Dendritic cell treated with granulocyte-macrophage colony-stimulating factor and Interleukin-4, amounts not matched to agents 40 ng/mL and 50 ng/mL, for 4 days (primary cell): ENCODE data around the gene CPEB3.
"Not testable (repeated sequence)": the region's sequence is repeated elsewhere in the genome, so short reads cannot be mapped to it uniquely, and the experiment has no call there.

Experiments used
- H3K27ac Mint-ChIP-seq: one replicate; pipeline ENCODE4 v1.8.0; 2022; ENCODE audit warnings: mild to moderate bottlenecking, mixed read lengths
- H3K27me3 Mint-ChIP-seq: one replicate; pipeline ENCODE4 v1.8.0; 2022; ENCODE audit warnings: mild to moderate bottlenecking, mixed read lengths
- H3K36me3 Mint-ChIP-seq: one replicate; pipeline ENCODE4 v1.8.0; 2022; ENCODE audit warnings: low read depth, mixed read lengths
- H3K4me1 Mint-ChIP-seq: one replicate; pipeline ENCODE4 v1.8.0; 2022; ENCODE audit warnings: low read depth, mixed read lengths
- H3K4me3 Mint-ChIP-seq: one replicate; pipeline ENCODE4 v1.8.0; 2022; ENCODE audit warnings: mild to moderate bottlenecking, moderate library complexity, mixed read lengths
- H3K9me3 Mint-ChIP-seq: one replicate; pipeline ENCODE4 v1.8.0; 2022; ENCODE audit warnings: mixed read lengths
- intact Hi-C: fragments of 100-400 bp; cut with micrococcal nuclease; formaldehyde crosslinking; loops from one replicate; pipeline ENCODE4 v1.15.0; 2022

The CPEB3 gene

DNA sequence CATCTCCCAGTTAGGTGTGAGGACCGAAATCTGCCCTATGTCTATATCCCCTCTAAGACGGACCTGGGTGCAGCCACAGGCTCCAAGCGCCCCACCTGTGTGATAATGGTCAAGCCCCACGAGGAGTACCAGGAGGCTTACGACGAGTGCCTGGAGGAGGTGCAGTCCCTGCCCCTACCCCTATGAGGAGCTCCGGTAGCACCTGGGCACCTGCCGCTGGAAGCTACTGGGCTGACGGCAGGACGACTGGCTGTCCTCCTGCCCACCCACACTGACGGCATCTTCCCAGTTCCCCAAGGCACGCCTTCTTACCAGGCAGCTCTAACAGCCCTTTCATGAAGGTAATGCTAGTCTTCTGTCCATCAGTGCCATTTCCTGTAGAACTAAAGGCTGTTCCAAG is 74.3 kb downstream of the CPEB3 start:
- H3K4me1 Mint-ChIP-seq, intact Hi-C loops, H3K9me3 Mint-ChIP-seq, H3K27me3 Mint-ChIP-seq, H3K4me3 Mint-ChIP-seq, H3K27ac Mint-ChIP-seq: not testable (repeated sequence)
- H3K36me3 Mint-ChIP-seq, result peaks cover 25% of the 10 kb centered on the region

DNA sequence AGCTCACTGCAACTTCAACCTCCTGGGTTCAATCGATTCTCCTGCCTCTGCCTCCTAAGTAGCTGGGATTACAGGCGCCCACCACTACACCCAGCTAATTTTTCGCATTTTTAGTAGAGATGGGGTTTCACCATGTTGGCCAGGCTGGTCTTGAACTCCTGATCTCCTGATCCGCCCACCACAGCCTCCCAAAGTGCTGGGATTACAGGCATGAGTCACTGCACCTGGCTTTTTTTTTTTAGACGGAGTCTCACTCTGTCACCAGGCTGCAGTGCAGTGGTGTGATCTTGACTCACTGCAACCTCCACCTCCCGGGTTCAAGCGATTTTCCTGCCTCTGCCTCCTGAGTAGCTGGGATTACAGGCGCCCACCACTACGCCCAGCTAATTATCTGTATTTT is 75.7 kb downstream of the CPEB3 start:
- H3K9me3 Mint-ChIP-seq, H3K4me3 Mint-ChIP-seq, H3K27ac Mint-ChIP-seq, H3K4me1 Mint-ChIP-seq, intact Hi-C loops, H3K27me3 Mint-ChIP-seq: not testable (repeated sequence)
- peaks cover 17% of the 10 kb centered on the region for H3K36me3 Mint-ChIP-seq

DNA sequence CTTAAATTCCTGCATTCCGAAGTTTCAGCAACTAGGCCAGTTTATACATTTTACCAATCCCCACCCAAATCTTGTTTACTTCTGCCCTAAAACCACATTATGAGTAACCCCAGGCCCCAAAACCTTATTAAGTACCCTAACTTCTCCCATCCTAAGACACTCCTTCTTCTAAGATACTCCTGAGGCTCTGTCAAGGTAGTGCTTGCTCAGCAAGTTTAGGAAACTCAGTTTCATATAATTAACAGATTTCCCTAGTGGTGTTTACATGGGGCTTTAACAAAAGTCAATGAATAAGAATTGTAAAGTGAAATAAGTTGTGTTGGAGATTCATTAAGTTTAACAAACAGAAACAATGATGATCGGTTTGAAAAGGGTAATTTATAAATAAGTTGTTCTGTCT is 77.8 kb downstream of the CPEB3 start:
- H3K4me3 Mint-ChIP-seq, result no peak overlapping the region
- no peaks in the 10 kb centered on the region for H3K9me3 Mint-ChIP-seq
- intact Hi-C loops, result no loop called here
- H3K27me3 Mint-ChIP-seq, result no peaks in the 10 kb centered on the region
- no peak overlapping the region for H3K27ac Mint-ChIP-seq
- H3K4me1 Mint-ChIP-seq, result peaks cover 10% of the 10 kb centered on the region
- peaks cover 11% of the 10 kb centered on the region for H3K36me3 Mint-ChIP-seq

DNA sequence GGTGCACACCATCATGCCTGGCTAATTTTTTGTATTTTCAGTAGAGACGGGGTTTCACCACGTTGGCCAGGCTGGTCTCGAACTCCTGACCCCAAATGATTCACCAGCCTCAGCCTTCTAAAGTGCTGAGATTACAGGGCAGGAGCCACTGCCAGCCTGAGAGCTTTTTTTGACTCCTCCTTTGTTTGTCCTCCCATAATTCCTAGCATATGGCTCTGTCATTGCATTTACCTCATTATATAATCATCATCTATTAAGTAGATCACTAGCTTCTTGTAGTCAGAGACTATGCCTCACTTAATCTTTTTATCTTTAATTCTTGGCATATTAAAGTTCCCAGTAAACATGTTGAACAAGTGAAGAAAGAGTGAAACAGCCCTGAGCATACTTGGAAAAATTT is 82.1 kb downstream of the CPEB3 start:
- Mint-ChIP-seq H3K4me3 (peak overlapping the region; percentile 23), H3K27ac (peak overlapping the region; percentile 41), H3K27me3 (no peaks in the 10 kb centered on the region), H3K4me1 (peaks cover 10% of the 10 kb centered on the region), H3K9me3 (no peaks in the 10 kb centered on the region), H3K36me3 (peaks cover 4% of the 10 kb centered on the region)
- intact Hi-C loops, result no loop called here

DNA sequence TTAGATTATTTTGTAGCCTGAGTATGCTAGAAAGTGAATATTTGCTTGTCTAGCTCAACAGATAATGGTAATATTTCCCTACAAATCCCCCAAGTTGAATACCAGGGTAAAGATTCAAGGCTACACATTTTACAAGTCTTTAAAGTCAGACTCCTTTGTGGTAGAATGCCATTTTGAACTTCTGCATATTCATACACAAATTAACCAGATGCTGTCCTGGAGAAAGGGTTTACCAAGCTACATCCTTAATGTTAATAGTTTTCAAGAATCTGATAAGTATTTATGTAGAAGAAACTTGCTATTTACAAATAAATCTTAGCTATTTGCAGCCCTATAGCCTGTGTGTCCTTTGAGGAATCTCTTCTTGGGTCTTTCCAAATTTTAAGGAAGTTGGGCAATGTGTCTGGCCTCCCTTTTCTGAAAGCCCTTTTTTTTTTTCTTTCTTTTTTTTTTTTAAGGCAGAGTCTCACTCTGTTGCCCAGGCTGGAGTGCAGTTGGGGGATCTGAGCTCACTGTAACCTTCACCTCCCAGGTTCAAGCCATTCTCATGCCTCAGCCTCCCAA is 82.6 kb downstream of the CPEB3 start:
- Mint-ChIP-seq H3K36me3 (peaks cover 7% of the 10 kb centered on the region), H3K4me3 (peak overlapping the region; percentile 23), H3K27ac (peak overlapping the region; percentile 41)

DNA sequence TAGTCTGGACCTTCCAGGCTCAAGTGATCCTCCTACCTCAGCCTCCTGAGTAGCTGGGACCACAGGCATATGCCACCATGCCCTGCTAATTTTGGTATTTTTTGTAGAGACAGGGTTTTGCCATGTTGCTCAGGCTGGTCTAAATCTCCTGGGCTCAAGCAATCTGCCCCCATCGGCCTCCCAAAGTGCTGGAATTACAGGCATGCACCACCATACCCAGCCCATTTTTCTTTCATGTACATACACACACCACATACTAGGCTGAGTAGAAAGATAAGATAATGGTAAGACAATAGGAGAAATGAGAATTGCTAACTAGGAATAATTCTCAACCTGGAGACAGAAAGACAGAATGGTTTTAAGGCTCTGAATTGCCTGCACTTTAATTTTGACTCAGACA is 83.8 kb downstream of the CPEB3 start:
- Mint-ChIP-seq H3K36me3 (peaks cover 7% of the 10 kb centered on the region), H3K4me3 (no peak overlapping the region), H3K4me1 (peaks cover 5% of the 10 kb centered on the region), H3K27ac (no peak overlapping the region), H3K9me3 (no peaks in the 10 kb centered on the region), H3K27me3 (no peaks in the 10 kb centered on the region)
- intact Hi-C loops, result no loop called here

More for the DNA sequence above, 82.6 kb downstream of the CPEB3 start:
- intact Hi-C loops, result no loop called here
- Mint-ChIP-seq H3K4me1 (peaks cover 10% of the 10 kb centered on the region), H3K9me3 (no peaks in the 10 kb centered on the region), H3K27me3 (no peaks in the 10 kb centered on the region)

DNA sequence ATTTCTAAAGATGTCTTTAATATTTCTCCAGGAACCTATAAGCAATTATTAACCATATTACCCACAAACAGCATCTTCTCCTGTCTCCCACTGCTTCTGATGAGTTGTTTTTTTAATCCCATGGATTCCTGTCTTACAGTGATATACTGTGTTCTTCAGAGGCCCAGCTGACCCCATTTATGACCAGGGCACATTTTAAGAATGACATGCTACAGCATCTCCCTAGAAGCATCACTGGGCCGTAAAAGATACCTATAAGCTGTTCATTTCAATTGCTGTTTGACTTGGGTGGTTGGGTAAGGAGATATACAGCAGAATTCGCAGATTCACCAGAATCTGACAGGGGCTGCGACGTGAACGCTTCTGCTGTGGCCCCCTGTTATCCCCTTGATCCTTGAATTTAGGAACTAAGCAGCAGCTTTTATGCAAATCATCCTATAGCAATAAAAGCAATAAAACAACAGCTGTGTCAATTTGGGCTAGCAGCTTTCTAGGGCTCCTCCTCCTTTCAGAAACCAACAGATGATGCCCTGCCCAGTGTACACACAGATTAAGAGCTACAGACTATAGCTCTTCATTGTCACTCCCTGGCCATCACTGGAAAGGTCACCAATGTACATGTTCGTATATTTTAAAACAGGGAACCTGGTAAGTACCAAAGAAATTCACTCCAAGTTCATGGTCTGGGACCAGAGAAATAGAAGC is 86.8 kb downstream of the CPEB3 start:
- no peaks in the 10 kb centered on the region for H3K9me3 Mint-ChIP-seq
- intact Hi-C loops, result no loop called here
- H3K4me3 Mint-ChIP-seq, result no peak overlapping the region
- peaks cover 7% of the 10 kb centered on the region for H3K36me3 Mint-ChIP-seq
- H3K4me1 Mint-ChIP-seq, result peaks cover 5% of the 10 kb centered on the region
- no peak overlapping the region for H3K27ac Mint-ChIP-seq
- no peaks in the 10 kb centered on the region for H3K27me3 Mint-ChIP-seq

DNA sequence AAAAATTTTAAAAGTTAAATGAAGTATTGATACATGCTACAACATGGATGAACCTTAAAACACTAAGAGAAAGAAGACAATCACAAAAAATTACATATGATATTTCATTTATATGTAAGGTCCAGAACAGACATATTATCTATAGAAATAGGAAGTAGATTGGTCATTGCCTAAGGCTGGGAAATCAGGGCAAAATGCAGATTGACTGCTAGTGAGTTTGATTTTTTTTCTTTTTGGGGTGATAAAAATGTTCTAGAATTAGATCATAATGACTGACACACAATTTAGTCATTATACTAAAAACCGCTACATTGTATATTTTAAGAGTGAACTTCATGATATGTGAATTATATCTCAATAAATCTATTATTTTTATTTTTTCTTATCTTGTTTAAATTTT is 88.3 kb downstream of the CPEB3 start:
- no peaks in the 10 kb centered on the region for H3K9me3 Mint-ChIP-seq
- intact Hi-C loops, result no loop called here
- peaks cover 5% of the 10 kb centered on the region for H3K4me1 Mint-ChIP-seq
- H3K27ac Mint-ChIP-seq, result no peak overlapping the region
- H3K36me3 Mint-ChIP-seq, result peaks cover 7% of the 10 kb centered on the region
- H3K4me3 Mint-ChIP-seq, result no peak overlapping the region
- no peaks in the 10 kb centered on the region for H3K27me3 Mint-ChIP-seq

DNA sequence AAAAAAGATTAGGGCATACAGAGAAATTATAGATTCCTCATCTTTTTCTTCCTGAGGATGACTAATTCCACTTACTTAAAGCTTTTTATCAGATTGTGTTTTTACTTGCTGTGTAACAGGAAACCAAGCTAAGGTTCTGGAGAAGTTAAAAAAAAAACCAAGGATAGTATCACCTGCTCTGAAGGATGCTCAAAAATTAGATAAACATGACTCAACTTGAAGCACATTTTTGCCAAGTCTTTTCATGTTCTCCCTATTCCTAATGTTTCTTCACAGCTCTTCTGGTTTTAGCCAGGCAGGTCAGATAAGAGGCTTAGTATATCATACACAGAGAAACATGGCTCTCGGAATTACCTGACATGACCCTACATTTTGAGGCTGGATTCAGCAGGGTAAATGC is 90.3 kb downstream of the CPEB3 start:
- Mint-ChIP-seq H3K27ac (no peak overlapping the region), H3K4me1 (peaks cover 5% of the 10 kb centered on the region), H3K27me3 (no peaks in the 10 kb centered on the region), H3K9me3 (no peaks in the 10 kb centered on the region), H3K4me3 (no peak overlapping the region), H3K36me3 (peaks cover 7% of the 10 kb centered on the region)
- intact Hi-C loops, result no loop called here

DNA sequence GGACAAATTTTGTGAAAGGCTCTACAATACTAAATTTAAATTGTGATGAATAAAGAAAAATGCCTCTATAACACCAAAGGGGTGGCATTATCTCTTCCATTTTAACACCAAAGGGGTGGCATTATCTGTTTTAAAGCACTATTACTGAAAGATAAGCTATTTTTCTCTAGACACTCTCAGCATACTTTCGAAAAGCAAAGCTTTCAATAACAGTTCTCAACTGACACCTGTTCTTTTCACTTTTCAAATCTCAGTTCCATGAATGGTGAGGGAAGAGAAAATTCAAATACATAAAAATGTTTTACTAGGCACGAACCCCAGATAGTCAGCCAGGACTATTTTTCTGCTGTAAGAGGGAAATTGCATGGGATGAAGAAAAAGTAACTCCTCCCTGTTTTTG is 103.8 kb downstream of the CPEB3 start:
- peaks cover 21% of the 10 kb centered on the region for H3K36me3 Mint-ChIP-seq
- intact Hi-C loops, result no loop called here
- H3K27ac Mint-ChIP-seq, result no peak overlapping the region
- H3K4me1 Mint-ChIP-seq, result peaks cover 2% of the 10 kb centered on the region
- no peak overlapping the region for H3K4me3 Mint-ChIP-seq
- H3K27me3 Mint-ChIP-seq, result no peaks in the 10 kb centered on the region
- no peaks in the 10 kb centered on the region for H3K9me3 Mint-ChIP-seq

DNA sequence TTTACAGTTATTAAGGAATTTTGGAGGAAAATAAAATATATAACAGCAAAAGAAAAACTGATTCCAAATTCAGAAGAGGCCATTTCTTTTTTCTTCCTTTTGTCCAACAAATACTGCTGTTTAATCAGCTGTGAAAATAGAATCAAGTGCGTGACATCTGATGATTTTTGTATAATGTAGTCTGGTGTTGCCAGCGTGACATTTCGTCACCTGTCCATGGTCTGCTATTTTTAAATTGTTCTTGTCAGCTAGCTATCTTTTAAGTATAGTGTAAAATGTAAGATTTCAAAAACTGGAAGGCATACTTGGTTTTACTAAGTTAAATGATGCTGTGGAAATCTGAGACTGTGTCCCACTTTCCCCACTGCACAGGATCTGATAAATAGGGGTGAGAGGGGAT is 105.9 kb downstream of the CPEB3 start:
- intact Hi-C loops, result no loop called here
- Mint-ChIP-seq H3K27me3 (no peaks in the 10 kb centered on the region), H3K9me3 (no peaks in the 10 kb centered on the region), H3K4me1 (peaks cover 5% of the 10 kb centered on the region), H3K27ac (no peak overlapping the region), H3K4me3 (no peak overlapping the region), H3K36me3 (peaks cover 12% of the 10 kb centered on the region)

DNA sequence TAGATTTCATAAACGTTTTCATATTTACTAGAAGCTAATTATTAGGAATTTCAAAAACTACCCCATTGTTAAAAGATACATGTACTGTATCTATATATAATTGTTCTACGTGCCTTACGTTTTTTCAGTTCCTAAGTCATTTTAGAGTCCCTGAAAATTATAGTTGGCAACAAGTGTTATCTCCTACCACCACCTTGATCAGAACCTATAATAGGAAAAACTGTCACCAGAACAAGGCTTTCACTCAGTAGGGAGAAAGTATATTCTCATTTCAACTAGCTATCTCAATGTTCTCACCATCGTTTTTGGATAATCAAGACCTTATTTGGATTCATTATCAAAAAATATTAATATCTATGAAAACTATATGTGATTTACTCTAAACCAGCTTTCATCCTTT is 107.7 kb downstream of the CPEB3 start:
- Mint-ChIP-seq H3K36me3 (peaks cover 29% of the 10 kb centered on the region), H3K9me3 (no peaks in the 10 kb centered on the region), H3K4me3 (no peak overlapping the region), H3K27me3 (no peaks in the 10 kb centered on the region), H3K4me1 (peaks cover 5% of the 10 kb centered on the region), H3K27ac (no peak overlapping the region)
- intact Hi-C loops, result no loop called here

DNA sequence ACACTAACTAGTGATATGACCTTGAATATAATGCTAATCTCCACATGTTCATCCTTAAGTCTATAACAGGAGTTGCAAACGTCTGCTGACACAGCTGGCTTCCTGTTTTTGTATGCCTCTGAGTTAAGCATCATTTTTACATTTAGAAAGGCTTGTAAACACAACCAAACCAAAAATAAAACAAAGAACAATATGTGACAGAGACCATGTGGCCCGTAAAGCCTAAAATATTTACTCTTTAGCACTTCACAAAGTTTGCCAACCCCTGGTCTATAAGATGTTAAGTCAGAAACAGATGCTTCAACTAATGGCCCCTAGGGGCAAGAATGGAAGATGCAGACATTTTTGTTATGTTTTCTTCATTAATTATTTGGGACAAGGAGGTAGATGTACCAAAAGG is 109.3 kb downstream of the CPEB3 start:
- no peaks in the 10 kb centered on the region for H3K9me3 Mint-ChIP-seq
- peaks cover 5% of the 10 kb centered on the region for H3K4me1 Mint-ChIP-seq
- H3K36me3 Mint-ChIP-seq, result peaks cover 35% of the 10 kb centered on the region
- intact Hi-C loops, result no loop called here
- no peaks in the 10 kb centered on the region for H3K27me3 Mint-ChIP-seq
- H3K27ac Mint-ChIP-seq, result no peak overlapping the region
- H3K4me3 Mint-ChIP-seq, result no peak overlapping the region

DNA sequence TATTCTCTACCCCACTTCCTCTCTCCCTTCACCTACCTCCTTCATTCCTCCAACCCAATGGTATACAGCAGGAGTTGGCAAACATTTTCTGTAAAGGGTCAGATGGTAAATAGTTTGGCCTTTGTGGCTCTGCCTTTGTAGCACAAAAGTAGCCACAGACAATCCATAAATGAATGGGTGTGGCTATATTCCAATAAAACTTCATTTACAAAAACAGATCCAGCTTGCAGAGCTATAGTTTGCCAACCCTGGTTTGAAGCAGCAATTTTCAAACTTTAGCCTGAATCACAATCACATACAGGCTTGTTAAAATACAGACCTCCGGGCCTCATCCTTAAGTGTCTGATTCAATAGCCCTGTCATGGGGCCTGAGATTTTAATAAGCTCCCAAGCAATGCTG is 110.5 kb downstream of the CPEB3 start:
- no peaks in the 10 kb centered on the region for H3K9me3 Mint-ChIP-seq
- no peak overlapping the region for H3K4me3 Mint-ChIP-seq
- intact Hi-C loops, result no loop called here
- H3K36me3 Mint-ChIP-seq, result peaks cover 39% of the 10 kb centered on the region
- no peaks in the 10 kb centered on the region for H3K27me3 Mint-ChIP-seq
- peaks cover 5% of the 10 kb centered on the region for H3K4me1 Mint-ChIP-seq
- no peak overlapping the region for H3K27ac Mint-ChIP-seq

DNA sequence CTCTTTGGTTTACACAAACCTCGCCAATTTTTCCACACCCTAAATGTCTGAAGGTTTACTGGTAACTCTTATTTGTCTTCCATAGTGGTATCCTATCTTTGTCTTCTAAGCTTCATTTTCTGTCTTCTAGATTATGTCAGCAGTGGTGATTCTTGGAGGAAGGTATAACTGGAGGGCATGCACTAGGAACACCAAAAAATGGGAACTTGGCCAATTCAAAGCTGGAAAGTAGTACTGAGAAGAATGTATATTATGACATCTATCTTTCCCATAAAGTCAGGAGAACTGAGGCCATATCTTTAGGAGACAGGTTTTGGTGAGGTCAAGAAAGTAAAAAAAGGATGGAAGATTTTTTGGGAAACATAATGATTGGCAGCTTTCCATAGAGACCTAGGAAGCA is 113.3 kb downstream of the CPEB3 start:
- no peaks in the 10 kb centered on the region for H3K27me3 Mint-ChIP-seq
- peaks cover 13% of the 10 kb centered on the region for H3K4me1 Mint-ChIP-seq
- no peak overlapping the region for H3K4me3 Mint-ChIP-seq
- H3K9me3 Mint-ChIP-seq, result no peaks in the 10 kb centered on the region
- peaks cover 40% of the 10 kb centered on the region for H3K36me3 Mint-ChIP-seq
- intact Hi-C loops, result no loop called here
- H3K27ac Mint-ChIP-seq, result no peak overlapping the region
